B cell (primary cell): Measurements from ENCODE around the gene TAGLN2.

Experiments used
- EZH2 ChIP-seq: IDR thresholded peaks from 2 replicates; pipeline ENCODE4 v1.6.1; 2012; ENCODE audit warnings: borderline replicate concordance, low read depth, mild to moderate bottlenecking, moderate library complexity, low read length; ENCODE audit not compliant: insufficient read depth, poor library complexity, severe bottlenecking
- TF ChIP-seq, protein P1 (sequence below): fragments of 200-600 bp; IDR thresholded peaks from one replicate; pipeline ENCODE4 v1.8.0; 2022; ENCODE audit warnings: antibody characterized with exemption, mild to moderate bottlenecking

GRCh38 chr1:159955456-159955855 lies 30.1 kb upstream of the TAGLN2 start:
- TF ChIP-seq, protein P1, sequence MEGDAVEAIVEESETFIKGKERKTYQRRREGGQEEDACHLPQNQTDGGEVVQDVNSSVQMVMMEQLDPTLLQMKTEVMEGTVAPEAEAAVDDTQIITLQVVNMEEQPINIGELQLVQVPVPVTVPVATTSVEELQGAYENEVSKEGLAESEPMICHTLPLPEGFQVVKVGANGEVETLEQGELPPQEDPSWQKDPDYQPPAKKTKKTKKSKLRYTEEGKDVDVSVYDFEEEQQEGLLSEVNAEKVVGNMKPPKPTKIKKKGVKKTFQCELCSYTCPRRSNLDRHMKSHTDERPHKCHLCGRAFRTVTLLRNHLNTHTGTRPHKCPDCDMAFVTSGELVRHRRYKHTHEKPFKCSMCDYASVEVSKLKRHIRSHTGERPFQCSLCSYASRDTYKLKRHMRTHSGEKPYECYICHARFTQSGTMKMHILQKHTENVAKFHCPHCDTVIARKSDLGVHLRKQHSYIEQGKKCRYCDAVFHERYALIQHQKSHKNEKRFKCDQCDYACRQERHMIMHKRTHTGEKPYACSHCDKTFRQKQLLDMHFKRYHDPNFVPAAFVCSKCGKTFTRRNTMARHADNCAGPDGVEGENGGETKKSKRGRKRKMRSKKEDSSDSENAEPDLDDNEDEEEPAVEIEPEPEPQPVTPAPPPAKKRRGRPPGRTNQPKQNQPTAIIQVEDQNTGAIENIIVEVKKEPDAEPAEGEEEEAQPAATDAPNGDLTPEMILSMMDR, result no peak
- no peak for TF ChIP-seq EZH2
